BJ (cell line): Measurements from ENCODE around the gene CHAF1A. TPM values are rescaled to one million over a fixed set of nuclear protein-coding genes. Genes with fewer than 3 reads are reported as not detected.
A peak's percentile ranks its signal among the peaks of the same experiment; 100 is the strongest.

Source experiments
- CTCF ChIA-PET: fragments of 350-600 bp; formaldehyde crosslinking; extraction: SDS; loops from one replicate; lab custom pipeline; 2021; ENCODE audit warnings: antibody characterized with exemption, inconsistent platforms; lab: Yijun Ruan, JAX
- POLR2A ChIA-PET: fragments of 300-600 bp; sonication (Branson Sonifier 250); formaldehyde crosslinking; extraction: SDS; loops from one replicate; lab custom pipeline; 2021; ENCODE audit warnings: antibody characterized with exemption; lab: Charles Lee
- DNase-seq: peaks from one replicate; pipeline ENCODE4 v3.0.0-alpha.2; 2011; ENCODE audit warnings: low read depth
- H3K27me3 ChIP-seq: 2 replicates; pipeline ENCODE4 v1.6.0; 2011; ENCODE audit warnings: low read length; ENCODE audit not compliant: control insufficient read depth, insufficient read depth
- H3K36me3 ChIP-seq: 2 replicates; pipeline ENCODE4 v1.5.1; 2011; ENCODE audit warnings: low read length; ENCODE audit not compliant: control insufficient read depth, insufficient read depth
- H3K4me3 ChIP-seq: 2 replicates; pipeline ENCODE4 v1.5.1; 2011; ENCODE audit warnings: low read depth, mild to moderate bottlenecking, control low read depth, low read length
- polyA plus RNA-seq: library from polyadenylated mRNA; depleted of rRNA; stranded (reverse); fragments of >200 nt; gene quantifications from 2 replicates; pipeline ENCODE4 v1.2.3, GENCODE V29; 2011
- TF ChIP-seq, protein P1 (sequence below): IDR thresholded peaks from 2 replicates; pipeline ENCODE4 v1.5.1; 2011; ENCODE audit warnings: low read depth, mild to moderate bottlenecking, control low read depth, inconsistent platforms, low read length, moderate library complexity; ENCODE audit not compliant: insufficient read depth

Gene CHAF1A
- polyA plus RNA-seq, 1 experiment: 11.4 TPM

DNA sequence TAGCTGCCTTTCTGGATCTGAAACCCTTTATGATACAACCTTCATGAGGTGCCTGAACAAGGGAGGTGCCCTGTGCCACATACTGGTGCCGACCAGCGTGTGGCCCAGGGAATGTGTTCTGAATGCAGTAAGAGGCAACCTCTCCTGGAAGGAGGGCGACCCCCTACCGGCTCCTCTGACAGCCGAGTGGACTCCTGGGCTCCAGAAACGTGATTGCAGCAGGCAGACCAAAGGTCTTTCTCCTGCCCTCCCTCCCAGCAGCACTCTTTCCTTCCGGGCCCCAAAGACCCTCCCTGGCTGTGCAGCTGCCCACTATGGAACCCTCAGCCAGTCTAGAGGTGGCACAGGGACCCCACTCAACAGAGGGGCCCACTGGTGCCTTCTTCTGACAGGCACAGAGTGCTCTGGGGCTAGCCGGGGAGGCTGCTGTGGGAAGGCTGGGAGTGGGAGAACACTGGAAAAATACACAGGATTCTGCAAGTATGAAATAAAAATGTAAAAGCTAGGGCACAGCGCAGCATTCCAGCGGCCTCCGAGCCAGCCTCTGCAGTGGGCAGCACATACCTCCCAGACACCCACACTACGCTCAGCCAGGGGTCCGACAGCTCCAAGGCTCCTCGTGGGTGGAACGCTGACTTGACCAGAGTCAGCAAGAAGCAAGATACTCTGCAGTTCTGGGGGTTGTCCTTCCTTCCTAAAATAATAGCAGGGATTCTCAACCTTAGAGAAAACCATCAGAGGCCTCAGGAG lies 17.0 kb upstream of the CHAF1A start:
- CTCF ChIA-PET: interaction anchor here (3.7 kb wide), 1 partner anchor 9 kb away, joined by 16 read pairs; no protein-coding TSS in a partner anchor
- POLR2A ChIA-PET: no interaction called here
- Histone ChIP-seq H3K4me3 (no peak overlapping the region), H3K27me3 (no peaks in the 10 kb centered on the region), H3K36me3 (peaks cover 8% of the 10 kb centered on the region)
- no peak for DNase-seq
- TF ChIP-seq, protein P1, sequence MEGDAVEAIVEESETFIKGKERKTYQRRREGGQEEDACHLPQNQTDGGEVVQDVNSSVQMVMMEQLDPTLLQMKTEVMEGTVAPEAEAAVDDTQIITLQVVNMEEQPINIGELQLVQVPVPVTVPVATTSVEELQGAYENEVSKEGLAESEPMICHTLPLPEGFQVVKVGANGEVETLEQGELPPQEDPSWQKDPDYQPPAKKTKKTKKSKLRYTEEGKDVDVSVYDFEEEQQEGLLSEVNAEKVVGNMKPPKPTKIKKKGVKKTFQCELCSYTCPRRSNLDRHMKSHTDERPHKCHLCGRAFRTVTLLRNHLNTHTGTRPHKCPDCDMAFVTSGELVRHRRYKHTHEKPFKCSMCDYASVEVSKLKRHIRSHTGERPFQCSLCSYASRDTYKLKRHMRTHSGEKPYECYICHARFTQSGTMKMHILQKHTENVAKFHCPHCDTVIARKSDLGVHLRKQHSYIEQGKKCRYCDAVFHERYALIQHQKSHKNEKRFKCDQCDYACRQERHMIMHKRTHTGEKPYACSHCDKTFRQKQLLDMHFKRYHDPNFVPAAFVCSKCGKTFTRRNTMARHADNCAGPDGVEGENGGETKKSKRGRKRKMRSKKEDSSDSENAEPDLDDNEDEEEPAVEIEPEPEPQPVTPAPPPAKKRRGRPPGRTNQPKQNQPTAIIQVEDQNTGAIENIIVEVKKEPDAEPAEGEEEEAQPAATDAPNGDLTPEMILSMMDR: no peak

DNA sequence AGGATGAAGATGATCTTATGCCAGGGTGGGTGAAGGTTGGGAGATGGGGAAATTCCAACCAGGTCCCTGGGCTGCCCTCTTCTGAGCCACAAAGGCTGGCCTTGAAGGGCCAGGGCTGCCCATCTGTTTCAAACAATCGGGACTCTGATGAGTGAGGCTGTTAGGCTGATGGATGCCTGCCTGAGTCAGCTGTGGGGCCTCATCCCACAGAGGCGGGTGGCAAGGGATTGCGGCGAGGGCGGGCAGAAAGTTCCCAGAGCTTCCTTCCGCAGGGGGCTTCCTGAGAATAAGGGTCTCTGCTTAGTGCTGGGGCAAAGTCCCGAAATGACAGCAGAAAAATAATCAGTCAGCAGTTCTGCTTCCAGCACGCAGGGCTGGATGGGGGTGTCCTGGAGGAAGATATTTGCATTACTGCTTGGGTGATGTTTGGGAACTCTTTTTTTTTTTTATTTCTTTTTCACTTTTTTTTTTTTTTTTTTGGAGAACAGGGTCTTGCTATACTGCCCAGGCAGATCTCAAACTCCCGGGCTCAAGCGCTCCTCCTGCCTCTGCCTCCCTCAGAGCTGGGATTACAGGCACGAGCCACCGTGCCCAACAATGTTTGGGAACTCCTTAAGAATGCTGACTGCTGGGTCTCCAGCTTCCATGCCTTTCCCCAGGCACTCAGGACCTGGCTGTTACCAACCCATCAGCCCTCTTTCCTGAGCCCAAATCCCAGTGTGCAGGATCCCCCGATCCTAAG lies 16.2 kb upstream of the CHAF1A start:
- DNase-seq: no peak

DNA sequence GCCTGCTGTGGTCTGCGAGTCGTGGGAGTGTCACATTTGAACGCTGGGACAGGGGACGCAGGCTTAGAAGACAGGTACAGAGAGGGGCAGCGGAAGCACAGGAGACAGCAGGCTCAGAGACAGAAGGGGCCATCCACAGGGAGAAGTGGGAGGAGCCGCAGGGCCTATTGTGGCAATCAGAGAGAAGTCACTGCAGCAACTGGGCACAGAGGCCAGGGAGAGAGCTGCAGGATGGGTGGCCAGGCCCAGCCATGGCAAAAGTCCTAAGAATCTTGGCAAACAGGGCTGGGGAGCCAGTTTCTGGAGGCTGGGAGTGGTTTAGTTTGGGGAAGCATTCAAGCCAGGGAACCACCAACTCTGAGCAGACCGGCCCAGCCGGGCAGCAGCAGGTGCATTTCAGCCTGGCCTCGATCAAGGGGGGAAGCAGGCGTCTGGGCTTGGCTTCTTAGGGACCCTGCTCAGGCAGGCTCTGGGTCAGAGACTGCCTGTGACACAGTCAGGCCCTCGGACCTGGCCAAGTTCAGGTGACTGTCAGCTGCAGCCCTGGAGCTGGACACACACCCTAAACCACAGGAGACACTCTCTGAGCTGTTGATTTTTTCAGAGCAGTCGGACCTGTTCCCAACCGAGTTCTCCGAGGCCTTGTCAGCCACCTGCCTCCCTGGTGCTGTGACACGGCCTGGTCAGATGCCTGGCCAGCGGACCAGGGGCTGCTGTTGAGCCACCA lies 13.9 kb upstream of the CHAF1A start:
- H3K27me3 ChIP-seq: no peaks in the 10 kb centered on the region
- TF ChIP-seq, protein P1: no peak
- ChIA-PET POLR2A (no interaction called here), CTCF (interaction anchor here (2.9 kb wide), 1 partner anchor 13 kb away, joined by 16 read pairs; no protein-coding TSS in a partner anchor)
- H3K4me3 ChIP-seq: no peak overlapping the region
- H3K36me3 ChIP-seq: peaks cover 8% of the 10 kb centered on the region
- no peak for DNase-seq

More for the DNA sequence above, 16.2 kb upstream of the CHAF1A start:
- H3K36me3 ChIP-seq: peaks cover 8% of the 10 kb centered on the region
- ChIA-PET POLR2A (no interaction called here), CTCF (interaction anchor here (3.7 kb wide), 1 partner anchor 10 kb away, joined by 16 read pairs; no protein-coding TSS in a partner anchor)
- H3K4me3 ChIP-seq: no peak overlapping the region
- H3K27me3 ChIP-seq: no peaks in the 10 kb centered on the region
- TF ChIP-seq, protein P1: peak; percentile 9; the same call in 1 of the 2 replicates

DNA sequence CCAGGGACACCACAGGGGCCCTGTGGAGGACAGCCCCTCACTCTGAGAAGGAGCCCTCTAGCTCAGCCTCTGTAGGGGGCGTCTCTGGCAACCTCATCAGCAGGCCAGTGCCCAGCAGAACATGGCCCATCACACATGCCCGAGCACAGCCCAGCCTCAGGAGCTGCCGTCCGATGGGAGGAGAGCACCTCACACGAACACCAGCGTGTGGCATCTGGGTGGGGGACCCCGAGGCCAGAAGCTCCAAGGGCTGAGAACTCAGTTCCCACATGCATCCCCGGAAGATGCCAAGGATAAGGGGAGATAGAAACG lies 13.4 kb upstream of the CHAF1A start:
- TF ChIP-seq, protein P1: no peak
- no peak for DNase-seq
- Histone ChIP-seq H3K4me3 (no peak overlapping the region), H3K27me3 (no peaks in the 10 kb centered on the region), H3K36me3 (peaks cover 8% of the 10 kb centered on the region)
- POLR2A ChIA-PET: no interaction called here
- CTCF ChIA-PET: interaction anchor here (2.9 kb wide), 1 partner anchor 13 kb away, joined by 16 read pairs; no protein-coding TSS in a partner anchor

DNA sequence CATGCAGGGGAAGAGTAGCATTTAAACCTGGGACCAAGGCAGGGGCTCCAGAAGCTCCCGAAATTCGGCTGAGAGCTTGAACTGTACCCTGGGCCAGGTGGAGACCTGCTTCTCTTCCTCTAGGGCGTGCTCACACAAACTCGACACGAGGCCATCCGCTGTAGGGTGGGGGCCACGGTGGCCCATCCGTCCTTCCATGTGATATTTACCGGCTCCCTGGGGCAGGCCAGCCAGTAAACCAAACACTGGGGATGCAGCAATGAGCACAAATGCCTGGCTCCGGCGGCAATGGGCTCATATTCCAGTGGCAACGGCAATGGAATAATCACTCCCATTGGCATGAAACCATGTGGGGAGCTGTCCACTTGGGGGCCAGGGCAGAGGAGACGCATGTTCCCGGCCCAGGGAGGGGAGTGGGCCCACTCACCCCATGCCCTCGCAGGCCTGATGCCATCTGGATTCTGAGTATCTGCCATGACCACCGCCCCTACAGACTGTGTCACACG lies 12.9 kb upstream of the CHAF1A start:
- POLR2A ChIA-PET: no interaction called here
- TF ChIP-seq, protein P1: no peak
- H3K36me3 ChIP-seq: peaks cover 7% of the 10 kb centered on the region
- H3K4me3 ChIP-seq: no peak overlapping the region
- CTCF ChIA-PET: interaction anchor here (1.2 to 3.4 kb wide), 4 partner anchors 11 to 37 kb away, joined by 5 to 21 read pairs (median 10); partner anchors contain the start of gene SH3GL1
- no peaks in the 10 kb centered on the region for H3K27me3 ChIP-seq
- DNase-seq: no peak
